WTC11 (cell line): ENCODE results near the gene MLF2.

Source experiments
- ATF1 ChIP-seq: sonication (generic); formaldehyde crosslinking; IDR thresholded peaks from 2 replicates; pipeline ENCODE4 v1.8.1; 2023; ENCODE audit warnings: mild to moderate bottlenecking, moderate library complexity, missing genetic modification reagents
- CBFB ChIP-seq: sonication (generic); formaldehyde crosslinking; IDR thresholded peaks from 2 replicates; pipeline ENCODE4 v1.8.1; 2022; ENCODE audit warnings: mild to moderate bottlenecking, low read depth, missing genetic modification reagents
- ESRRA ChIP-seq: sonication (generic); formaldehyde crosslinking; IDR thresholded peaks from 2 replicates; pipeline ENCODE4 v1.8.1; 2022; ENCODE audit warnings: mild to moderate bottlenecking, missing genetic modification reagents, borderline replicate concordance
- NFYB ChIP-seq: sonication (generic); formaldehyde crosslinking; conservative IDR thresholded peaks from 2 replicates; pipeline ENCODE4 v1.8.0; 2022; ENCODE audit warnings: low read depth, missing genetic modification reagents
- NR1H2 ChIP-seq: sonication (generic); formaldehyde crosslinking; IDR thresholded peaks from 2 replicates; pipeline ENCODE4 v1.9.0; 2021; ENCODE audit warnings: mild to moderate bottlenecking, moderate library complexity, missing genetic modification reagents
- TF ChIP-seq, protein P1 (sequence below): fragments of 200-600 bp; IDR thresholded peaks from 2 replicates; pipeline ENCODE4 v1.8.0; 2022; ENCODE audit warnings: antibody characterized with exemption
- TF ChIP-seq, protein P2 (sequence below): sonication (generic); formaldehyde crosslinking; IDR thresholded peaks from 2 replicates; pipeline ENCODE4 v1.8.1; 2022; ENCODE audit warnings: low read depth, mild to moderate bottlenecking, moderate library complexity, missing genetic modification reagents, borderline replicate concordance
- TF ChIP-seq, protein P3 (sequence below): fragments of 250-450 bp; sonication (Bioruptor Pico); IDR thresholded peaks from 2 replicates; pipeline ENCODE4 v1.8.0; 2021; ENCODE audit warnings: mild to moderate bottlenecking
- TF ChIP-seq, protein P4 (sequence below): sonication (generic); formaldehyde crosslinking; IDR thresholded peaks from 2 replicates; pipeline ENCODE4 v1.8.1; 2022; ENCODE audit warnings: mild to moderate bottlenecking, missing genetic modification reagents, moderate library complexity, borderline replicate concordance
- TF ChIP-seq, protein P5 (sequence below): sonication (generic); formaldehyde crosslinking; conservative IDR thresholded peaks from 2 replicates; pipeline ENCODE4 v1.8.1; 2022; ENCODE audit warnings: mild to moderate bottlenecking, missing genetic modification reagents
- TF ChIP-seq, protein P6 (sequence below): sonication (generic); formaldehyde crosslinking; IDR thresholded peaks from 2 replicates; pipeline ENCODE4 v1.8.0; 2023; ENCODE audit warnings: missing genetic modification reagents

DNA sequence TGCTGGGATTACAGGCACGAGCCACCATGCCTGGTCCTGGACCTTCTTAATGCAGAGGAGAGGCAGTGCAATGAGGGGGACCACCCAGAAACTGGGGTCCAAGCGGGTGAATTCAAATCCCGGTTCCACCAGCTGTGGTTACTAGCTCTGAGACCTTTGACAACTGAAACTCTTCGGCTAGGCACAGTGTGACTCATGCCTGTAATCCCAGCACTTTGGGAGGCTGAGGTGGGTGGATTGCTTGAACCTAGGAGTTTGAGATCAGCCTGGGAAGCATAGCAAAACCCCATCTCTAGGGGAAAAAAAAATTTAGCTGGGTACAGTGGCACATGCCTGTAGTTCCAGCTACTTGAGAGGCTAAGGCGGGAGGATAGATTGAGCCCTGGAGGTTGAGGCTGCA, 31.4 kb upstream of the MLF2 start:
- TF ChIP-seq, protein P1, sequence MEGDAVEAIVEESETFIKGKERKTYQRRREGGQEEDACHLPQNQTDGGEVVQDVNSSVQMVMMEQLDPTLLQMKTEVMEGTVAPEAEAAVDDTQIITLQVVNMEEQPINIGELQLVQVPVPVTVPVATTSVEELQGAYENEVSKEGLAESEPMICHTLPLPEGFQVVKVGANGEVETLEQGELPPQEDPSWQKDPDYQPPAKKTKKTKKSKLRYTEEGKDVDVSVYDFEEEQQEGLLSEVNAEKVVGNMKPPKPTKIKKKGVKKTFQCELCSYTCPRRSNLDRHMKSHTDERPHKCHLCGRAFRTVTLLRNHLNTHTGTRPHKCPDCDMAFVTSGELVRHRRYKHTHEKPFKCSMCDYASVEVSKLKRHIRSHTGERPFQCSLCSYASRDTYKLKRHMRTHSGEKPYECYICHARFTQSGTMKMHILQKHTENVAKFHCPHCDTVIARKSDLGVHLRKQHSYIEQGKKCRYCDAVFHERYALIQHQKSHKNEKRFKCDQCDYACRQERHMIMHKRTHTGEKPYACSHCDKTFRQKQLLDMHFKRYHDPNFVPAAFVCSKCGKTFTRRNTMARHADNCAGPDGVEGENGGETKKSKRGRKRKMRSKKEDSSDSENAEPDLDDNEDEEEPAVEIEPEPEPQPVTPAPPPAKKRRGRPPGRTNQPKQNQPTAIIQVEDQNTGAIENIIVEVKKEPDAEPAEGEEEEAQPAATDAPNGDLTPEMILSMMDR: no peak
- no peak for TF ChIP-seq ATF1 (CRISPR knock-in tag)
- no peak for TF ChIP-seq CBFB (CRISPR knock-in tag)
- TF ChIP-seq, protein P2, sequence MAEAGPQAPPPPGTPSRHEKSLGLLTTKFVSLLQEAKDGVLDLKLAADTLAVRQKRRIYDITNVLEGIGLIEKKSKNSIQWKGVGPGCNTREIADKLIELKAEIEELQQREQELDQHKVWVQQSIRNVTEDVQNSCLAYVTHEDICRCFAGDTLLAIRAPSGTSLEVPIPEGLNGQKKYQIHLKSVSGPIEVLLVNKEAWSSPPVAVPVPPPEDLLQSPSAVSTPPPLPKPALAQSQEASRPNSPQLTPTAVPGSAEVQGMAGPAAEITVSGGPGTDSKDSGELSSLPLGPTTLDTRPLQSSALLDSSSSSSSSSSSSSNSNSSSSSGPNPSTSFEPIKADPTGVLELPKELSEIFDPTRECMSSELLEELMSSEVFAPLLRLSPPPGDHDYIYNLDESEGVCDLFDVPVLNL (CRISPR knock-in tag): no peak
- no peak for TF ChIP-seq ESRRA (CRISPR knock-in tag)
- TF ChIP-seq NFYB: no peak
- TF ChIP-seq NR1H2 (CRISPR knock-in tag): no peak
- TF ChIP-seq, protein P3, sequence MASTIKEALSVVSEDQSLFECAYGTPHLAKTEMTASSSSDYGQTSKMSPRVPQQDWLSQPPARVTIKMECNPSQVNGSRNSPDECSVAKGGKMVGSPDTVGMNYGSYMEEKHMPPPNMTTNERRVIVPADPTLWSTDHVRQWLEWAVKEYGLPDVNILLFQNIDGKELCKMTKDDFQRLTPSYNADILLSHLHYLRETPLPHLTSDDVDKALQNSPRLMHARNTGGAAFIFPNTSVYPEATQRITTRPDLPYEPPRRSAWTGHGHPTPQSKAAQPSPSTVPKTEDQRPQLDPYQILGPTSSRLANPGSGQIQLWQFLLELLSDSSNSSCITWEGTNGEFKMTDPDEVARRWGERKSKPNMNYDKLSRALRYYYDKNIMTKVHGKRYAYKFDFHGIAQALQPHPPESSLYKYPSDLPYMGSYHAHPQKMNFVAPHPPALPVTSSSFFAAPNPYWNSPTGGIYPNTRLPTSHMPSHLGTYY (CRISPR knock-in tag): no peak
- TF ChIP-seq, protein P4, sequence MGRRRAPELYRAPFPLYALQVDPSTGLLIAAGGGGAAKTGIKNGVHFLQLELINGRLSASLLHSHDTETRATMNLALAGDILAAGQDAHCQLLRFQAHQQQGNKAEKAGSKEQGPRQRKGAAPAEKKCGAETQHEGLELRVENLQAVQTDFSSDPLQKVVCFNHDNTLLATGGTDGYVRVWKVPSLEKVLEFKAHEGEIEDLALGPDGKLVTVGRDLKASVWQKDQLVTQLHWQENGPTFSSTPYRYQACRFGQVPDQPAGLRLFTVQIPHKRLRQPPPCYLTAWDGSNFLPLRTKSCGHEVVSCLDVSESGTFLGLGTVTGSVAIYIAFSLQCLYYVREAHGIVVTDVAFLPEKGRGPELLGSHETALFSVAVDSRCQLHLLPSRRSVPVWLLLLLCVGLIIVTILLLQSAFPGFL (CRISPR knock-in tag): no peak
- TF ChIP-seq, protein P5, sequence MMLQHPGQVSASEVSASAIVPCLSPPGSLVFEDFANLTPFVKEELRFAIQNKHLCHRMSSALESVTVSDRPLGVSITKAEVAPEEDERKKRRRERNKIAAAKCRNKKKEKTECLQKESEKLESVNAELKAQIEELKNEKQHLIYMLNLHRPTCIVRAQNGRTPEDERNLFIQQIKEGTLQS: no peak
- TF ChIP-seq, protein P6, sequence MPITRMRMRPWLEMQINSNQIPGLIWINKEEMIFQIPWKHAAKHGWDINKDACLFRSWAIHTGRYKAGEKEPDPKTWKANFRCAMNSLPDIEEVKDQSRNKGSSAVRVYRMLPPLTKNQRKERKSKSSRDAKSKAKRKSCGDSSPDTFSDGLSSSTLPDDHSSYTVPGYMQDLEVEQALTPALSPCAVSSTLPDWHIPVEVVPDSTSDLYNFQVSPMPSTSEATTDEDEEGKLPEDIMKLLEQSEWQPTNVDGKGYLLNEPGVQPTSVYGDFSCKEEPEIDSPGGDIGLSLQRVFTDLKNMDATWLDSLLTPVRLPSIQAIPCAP (CRISPR knock-in tag): no peak
